Parathyroid adenoma (tissue), 2 donors: Measurements from ENCODE around the gene SHC1.
A peak's percentile ranks its signal among the peaks of the same experiment; 100 is the strongest.

Experiments
- H2AFZ ChIP-seq: fragments of 300-600 bp; sonication (generic); one replicate; pipeline ENCODE4 v1.7.0; 2017; ENCODE audit warnings: antibody characterized with exemption, mild to moderate bottlenecking
- H3K27ac ChIP-seq: fragments of 300-600 bp; sonication (generic); one replicate; pipeline ENCODE4 v1.7.0; 2017
- H3K27me3 ChIP-seq: fragments of 300-600 bp; sonication (generic); one replicate; pipeline ENCODE4 v1.7.0; 2017; ENCODE audit warnings: low read length; ENCODE audit not compliant: control insufficient read depth, insufficient read depth
- H3K36me3 ChIP-seq: fragments of 300-600 bp; sonication (generic); one replicate; pipeline ENCODE4 v1.7.0; 2017; ENCODE audit warnings: low read length; ENCODE audit not compliant: control insufficient read depth, insufficient read depth
- H3K4me1 ChIP-seq: fragments of 300-600 bp; sonication (generic); one replicate; pipeline ENCODE4 v1.7.0; 2017; ENCODE audit warnings: control low read depth
- H3K4me2 ChIP-seq: fragments of 300-600 bp; sonication (generic); one replicate; pipeline ENCODE4 v1.7.0; 2017; ENCODE audit warnings: low read length
- H3K4me3 ChIP-seq: fragments of 300-600 bp; sonication (generic); one replicate; pipeline ENCODE4 v1.7.0; 2017; ENCODE audit warnings: low read depth, low read length
- H3K79me2 ChIP-seq: fragments of 300-600 bp; sonication (generic); one replicate; pipeline ENCODE4 v1.7.0; 2017; ENCODE audit warnings: control low read depth
- H3K9ac ChIP-seq: fragments of 300-600 bp; sonication (generic); one replicate; pipeline ENCODE4 v1.7.0; 2017; ENCODE audit warnings: mild to moderate bottlenecking
- H3K9me3 ChIP-seq: fragments of 300-600 bp; sonication (generic); one replicate; pipeline ENCODE4 v1.7.0; 2017; ENCODE audit warnings: low read length; ENCODE audit not compliant: control insufficient read depth
- CTCF ChIP-seq: fragments of 300-600 bp; sonication (generic); IDR thresholded peaks from one replicate; pipeline ENCODE4 v1.7.0; 2017; ENCODE audit warnings: antibody characterized with exemption, mild to moderate bottlenecking
- donor health status: primary hyperparathyroidism.

The SHC1 gene

GRCh38 chr1:154958681-154959425, 11.7 kb downstream of the SHC1 start:
- Histone ChIP-seq H3K9me3 (no peaks in the 10 kb centered on the region), H2AFZ (no peak overlapping the region), H3K4me3 (no peak overlapping the region), H3K27me3 (no peaks in the 10 kb centered on the region), H3K4me2 (peak overlapping the region; percentile 33), H3K9ac (no peak overlapping the region), H3K27ac (no peak overlapping the region), H3K36me3 (no peaks in the 10 kb centered on the region), H3K79me2 (no peaks in the 10 kb centered on the region), H3K4me1 (peaks cover 17% of the 10 kb centered on the region)
- TF ChIP-seq CTCF = no peak

GRCh38 chr1:154958036-154958435, 12.5 kb downstream of the SHC1 start:
- Histone ChIP-seq H3K27me3 (no peaks in the 10 kb centered on the region), H3K4me1 (peaks cover 17% of the 10 kb centered on the region), H3K9me3 (no peaks in the 10 kb centered on the region), H3K4me3 (no peak overlapping the region), H3K79me2 (no peaks in the 10 kb centered on the region), H3K36me3 (no peaks in the 10 kb centered on the region), H2AFZ (no peak overlapping the region), H3K9ac (no peak overlapping the region), H3K4me2 (no peak overlapping the region), H3K27ac (no peak overlapping the region)
- no peak for TF ChIP-seq CTCF

GRCh38 chr1:154957091-154957657, 13.4 kb downstream of the SHC1 start:
- Histone ChIP-seq H3K4me1 (peaks cover 17% of the 10 kb centered on the region), H3K9me3 (no peaks in the 10 kb centered on the region), H3K27me3 (no peaks in the 10 kb centered on the region), H3K4me2 (no peak overlapping the region), H3K79me2 (no peaks in the 10 kb centered on the region), H3K36me3 (no peaks in the 10 kb centered on the region), H2AFZ (no peak overlapping the region), H3K4me3 (no peak overlapping the region), H3K9ac (no peak overlapping the region), H3K27ac (no peak overlapping the region)
- TF ChIP-seq CTCF = no peak

DNA sequence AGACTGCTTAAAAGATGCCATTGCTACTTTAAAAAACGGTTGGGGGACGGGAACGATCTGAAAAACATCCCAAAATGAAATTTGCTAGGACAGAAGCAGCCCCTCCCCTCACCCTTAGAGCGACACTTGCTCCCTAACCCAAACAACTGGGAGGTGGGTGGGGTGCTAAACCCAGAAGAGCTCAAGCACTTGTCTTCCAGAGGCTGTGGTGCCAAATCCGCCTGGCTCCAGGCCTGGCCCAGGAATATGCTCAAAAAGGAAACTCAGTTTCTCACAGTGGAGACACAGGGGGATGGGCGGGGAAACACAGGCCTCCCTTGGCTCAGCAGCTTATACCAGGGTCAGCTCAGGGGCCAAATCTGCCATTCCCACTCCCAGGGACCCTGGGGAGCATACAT, 14.0 kb downstream of the SHC1 start:
- H3K4me1 ChIP-seq = peaks cover 17% of the 10 kb centered on the region
- H3K27ac ChIP-seq = no peak overlapping the region

More for the DNA sequence above, 14.0 kb downstream of the SHC1 start:
- Histone ChIP-seq H3K27me3 (no peaks in the 10 kb centered on the region), H3K9me3 (no peaks in the 10 kb centered on the region), H3K4me3 (peak overlapping the region; percentile 85), H3K36me3 (no peaks in the 10 kb centered on the region), H2AFZ (no peak overlapping the region), H3K79me2 (no peaks in the 10 kb centered on the region), H3K4me2 (peak overlapping the region; percentile 85), H3K9ac (no peak overlapping the region)
- TF ChIP-seq CTCF = no peak
